Lower leg skin (tissue), 4 donors: ENCODE results near the gene FIBCD1. TPM values are rescaled to one million over a fixed set of nuclear protein-coding genes. Genes with fewer than 3 reads are reported as not detected.

Source experiments
- DNase-seq, 2 donors: peaks; one replicate each; pipeline ENCODE4 v3.0.0-alpha.2; 2019; ENCODE audit warnings: low spot score in 2 of 2
- H3K4me3 ChIP-seq: fragments of 200-600 bp; sonication (generic); 2 replicates; pipeline ENCODE4 v1.5.1; 2017; ENCODE audit warnings: mild to moderate bottlenecking, low read depth; ENCODE audit not compliant: poor library complexity, severe bottlenecking
- POLR2A ChIP-seq, 2 donors: fragments of 450-650 bp; IDR thresholded peaks; one replicate each; pipeline ENCODE4 v1.6.1; 2016 to 2017; ENCODE audit warnings: antibody characterized with exemption in 2 of 2, mild to moderate bottlenecking in 1 of 2, moderate library complexity in 1 of 2
- WGBS, 2 donors: methylation state at CpG; one replicate each; pipeline ENCODE4 v1.1.5; 2018; 5-methylcytosine and 5-hydroxymethylcytosine counted together
- intact Hi-C: fragments of 100-400 bp; cut with DNase I; formaldehyde crosslinking; loops from one replicate; pipeline ENCODE4 v1.15.0; 2023; ENCODE audit warnings: low total_unique reads
- total RNA-seq, 4 donors: library from RNA; depleted of rRNA; stranded (reverse); fragments of >200 nt; gene quantifications; one replicate each; pipeline ENCODE4 v1.1.0, GENCODE V29; 2016
- TF ChIP-seq, protein P1 (sequence below), 3 donors: fragments of 450-650 bp; IDR thresholded peaks; one replicate each; pipeline ENCODE4 v1.5.1; 2016; ENCODE audit warnings: antibody characterized with exemption in 3 of 3, mild to moderate bottlenecking in 3 of 3, moderate library complexity in 2 of 3

The FIBCD1 gene
- total RNA-seq, 4 donors from 2014 or later = 0.17 to 0.42 TPM; not detected in 2

DNA sequence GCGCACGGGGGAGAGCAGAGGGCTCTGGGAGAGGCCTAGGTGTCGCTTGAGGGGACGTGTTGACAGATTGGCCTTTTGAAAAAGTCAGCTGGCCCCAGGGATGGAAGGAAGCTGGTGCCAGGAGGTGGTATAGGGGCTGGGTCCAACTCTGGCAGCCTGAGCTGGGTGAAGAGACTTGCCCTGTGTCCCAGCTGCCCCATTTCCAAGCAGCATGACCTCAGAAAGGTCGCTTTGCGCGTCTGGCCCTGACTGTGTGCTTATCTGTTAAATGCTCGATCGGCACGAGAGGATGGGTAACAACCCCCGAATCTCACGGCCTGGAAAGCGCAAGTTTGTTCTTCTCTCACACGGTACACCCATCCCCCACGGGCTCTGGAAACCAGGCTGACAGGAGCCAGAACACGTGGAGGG, 38.8 kb upstream of the FIBCD1 start:
- DNase-seq = no peak
- no peak overlapping the region for H3K4me3 ChIP-seq
- intact Hi-C loops = no loop called here
- TF ChIP-seq, protein P1, sequence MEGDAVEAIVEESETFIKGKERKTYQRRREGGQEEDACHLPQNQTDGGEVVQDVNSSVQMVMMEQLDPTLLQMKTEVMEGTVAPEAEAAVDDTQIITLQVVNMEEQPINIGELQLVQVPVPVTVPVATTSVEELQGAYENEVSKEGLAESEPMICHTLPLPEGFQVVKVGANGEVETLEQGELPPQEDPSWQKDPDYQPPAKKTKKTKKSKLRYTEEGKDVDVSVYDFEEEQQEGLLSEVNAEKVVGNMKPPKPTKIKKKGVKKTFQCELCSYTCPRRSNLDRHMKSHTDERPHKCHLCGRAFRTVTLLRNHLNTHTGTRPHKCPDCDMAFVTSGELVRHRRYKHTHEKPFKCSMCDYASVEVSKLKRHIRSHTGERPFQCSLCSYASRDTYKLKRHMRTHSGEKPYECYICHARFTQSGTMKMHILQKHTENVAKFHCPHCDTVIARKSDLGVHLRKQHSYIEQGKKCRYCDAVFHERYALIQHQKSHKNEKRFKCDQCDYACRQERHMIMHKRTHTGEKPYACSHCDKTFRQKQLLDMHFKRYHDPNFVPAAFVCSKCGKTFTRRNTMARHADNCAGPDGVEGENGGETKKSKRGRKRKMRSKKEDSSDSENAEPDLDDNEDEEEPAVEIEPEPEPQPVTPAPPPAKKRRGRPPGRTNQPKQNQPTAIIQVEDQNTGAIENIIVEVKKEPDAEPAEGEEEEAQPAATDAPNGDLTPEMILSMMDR (IDR thresholded peaks at IDR 0.05) = no peak
- TF ChIP-seq POLR2A (IDR thresholded peaks at IDR 0.05) = no peak
- whole genome bisulfite sequencing, 2 donors = 71 to 79% methylated on average over 16 of the region's 16 CpGs

DNA sequence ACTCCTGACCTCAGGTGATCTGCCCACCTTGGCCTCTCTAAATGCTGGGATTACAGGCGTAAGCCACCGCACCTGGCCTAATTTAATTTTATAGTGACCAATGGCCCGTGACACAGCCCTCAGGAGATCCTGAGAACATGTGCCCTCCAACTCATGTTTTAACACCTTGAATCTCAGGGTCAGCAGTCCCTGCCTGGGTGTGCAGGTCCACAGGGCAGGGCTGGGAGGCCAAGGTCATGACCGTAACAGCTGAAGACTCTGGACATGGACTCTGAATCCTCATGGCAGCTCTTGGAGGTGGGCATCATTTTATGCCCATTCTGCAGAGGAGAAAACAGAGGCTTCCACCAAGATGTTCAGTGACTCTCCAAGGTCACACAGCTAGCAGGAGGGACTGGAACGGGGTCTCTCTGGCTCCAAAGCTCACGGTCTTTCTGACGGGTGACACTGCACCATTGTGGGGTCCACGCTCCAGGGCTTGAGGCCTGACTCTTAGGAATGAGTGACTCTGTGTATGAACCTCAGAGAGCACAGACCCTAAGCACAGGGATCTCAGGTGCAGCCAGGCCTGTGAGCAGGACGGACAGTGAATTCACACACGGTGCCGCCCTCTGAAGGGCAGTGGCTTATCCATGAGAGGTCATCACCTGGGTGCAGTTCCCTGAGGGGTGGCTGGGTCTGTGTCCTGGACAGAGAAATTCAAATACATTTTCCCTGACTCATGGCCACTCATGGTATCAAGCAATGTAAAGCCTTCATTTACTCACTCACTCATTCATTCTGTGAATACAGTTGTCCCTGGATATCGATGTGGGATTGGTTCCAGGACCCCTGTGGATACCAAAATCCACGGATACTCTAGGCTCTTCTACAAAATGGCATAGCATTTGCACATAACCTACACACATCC, 37.1 kb upstream of the FIBCD1 start:
- intact Hi-C loops = no loop called here
- no peak for DNase-seq
- no peak for TF ChIP-seq POLR2A (IDR thresholded peaks at IDR 0.05)
- TF ChIP-seq, protein P1 (IDR thresholded peaks at IDR 0.05) = no peak
- no peak overlapping the region for H3K4me3 ChIP-seq
- 77 to 84% methylated on average over 10 to 13 of the region's 13 CpGs for WGBS, 2 donors

DNA sequence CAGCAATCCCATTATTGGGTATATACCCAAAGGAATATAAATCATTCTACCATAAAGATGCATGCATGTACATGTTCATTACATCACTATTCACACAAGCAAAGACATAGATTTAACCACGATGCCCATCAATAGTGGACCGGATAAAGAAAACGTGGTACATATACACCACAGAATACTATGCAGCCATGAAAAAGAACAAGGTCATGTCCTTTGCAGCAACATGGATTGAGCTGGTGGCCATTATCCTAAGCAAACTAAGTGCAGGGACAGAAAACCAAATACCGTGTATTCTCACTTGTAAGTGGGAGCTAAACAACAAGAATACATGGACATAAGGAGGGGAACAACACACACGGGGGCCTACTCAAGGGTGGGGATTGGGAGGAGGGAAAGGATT, 36.1 kb upstream of the FIBCD1 start:
- H3K4me3 ChIP-seq = no peak overlapping the region
- TF ChIP-seq, protein P1 (IDR thresholded peaks at IDR 0.05) = no peak
- TF ChIP-seq POLR2A (IDR thresholded peaks at IDR 0.05) = no peak
- no peak for DNase-seq
- intact Hi-C loops = no loop called here
- 86 to 89% methylated on average over 5 of the region's 5 CpGs for WGBS, 2 donors

DNA sequence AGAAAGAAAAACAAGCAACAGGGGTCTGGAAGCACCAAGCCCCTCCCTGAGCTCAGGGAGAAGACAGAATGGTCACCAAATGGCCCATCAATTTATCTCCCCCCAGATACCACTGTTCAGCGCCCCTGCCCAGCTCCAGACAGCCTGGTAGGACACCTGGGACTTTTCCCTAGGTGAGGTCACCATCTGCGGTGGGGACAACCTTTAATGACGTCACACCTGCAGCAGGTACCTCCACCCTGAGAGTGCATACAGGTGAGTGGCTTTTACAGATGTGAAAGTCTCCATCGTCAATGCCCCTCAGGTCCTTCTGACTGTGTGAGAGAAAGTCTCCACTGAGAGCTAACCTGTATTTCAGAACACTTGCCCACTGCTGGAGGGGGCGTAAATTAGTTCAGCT, 35.6 kb upstream of the FIBCD1 start:
- H3K4me3 ChIP-seq = no peak overlapping the region
- WGBS, 2 donors = 75 to 91% methylated on average over 5 of the region's 5 CpGs
- TF ChIP-seq, protein P1 (IDR thresholded peaks at IDR 0.05) = no peak
- TF ChIP-seq POLR2A (IDR thresholded peaks at IDR 0.05) = no peak
- no peak for DNase-seq
- intact Hi-C loops = no loop called here

DNA sequence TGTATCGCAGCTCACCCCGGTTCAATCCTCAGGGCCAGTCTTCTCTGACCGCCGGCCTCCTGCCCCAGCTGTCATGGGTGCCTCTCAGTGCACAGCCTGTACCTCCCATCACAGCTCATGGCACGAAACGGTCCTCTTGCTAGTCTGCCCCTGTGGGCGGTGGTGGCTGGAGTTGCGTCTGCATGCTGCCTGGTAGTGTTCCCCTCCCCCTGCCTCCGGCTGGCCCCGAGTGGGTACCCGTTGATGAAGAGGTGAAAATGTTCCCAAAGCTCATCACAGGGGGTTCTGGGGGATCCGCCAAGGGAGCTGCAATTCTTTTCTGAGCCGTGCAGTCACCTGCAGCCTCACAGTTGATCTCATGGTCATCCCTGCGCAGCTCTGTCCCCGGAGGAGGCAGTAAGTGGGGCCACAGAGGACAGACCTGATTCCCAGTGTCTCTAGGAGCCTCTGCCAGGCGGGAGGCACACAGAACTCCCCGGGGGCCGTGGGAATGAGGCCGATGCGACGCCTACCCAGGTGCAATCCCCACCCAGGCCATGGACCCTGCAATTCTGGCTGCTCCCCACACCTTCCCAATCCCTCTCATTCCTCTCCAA, 34.7 kb upstream of the FIBCD1 start:
- WGBS, 2 donors = 50 to 61% methylated on average over 21 of the region's 21 CpGs
- intact Hi-C loops = no loop called here
- TF ChIP-seq, protein P1 (IDR thresholded peaks at IDR 0.05) = no peak
- TF ChIP-seq POLR2A (IDR thresholded peaks at IDR 0.05) = no peak

More for the DNA sequence above, 34.7 kb upstream of the FIBCD1 start:
- no peak overlapping the region for H3K4me3 ChIP-seq
- no peak for DNase-seq
